ENCODE results near the gene METTL26.

METTL26 gene

DNA sequence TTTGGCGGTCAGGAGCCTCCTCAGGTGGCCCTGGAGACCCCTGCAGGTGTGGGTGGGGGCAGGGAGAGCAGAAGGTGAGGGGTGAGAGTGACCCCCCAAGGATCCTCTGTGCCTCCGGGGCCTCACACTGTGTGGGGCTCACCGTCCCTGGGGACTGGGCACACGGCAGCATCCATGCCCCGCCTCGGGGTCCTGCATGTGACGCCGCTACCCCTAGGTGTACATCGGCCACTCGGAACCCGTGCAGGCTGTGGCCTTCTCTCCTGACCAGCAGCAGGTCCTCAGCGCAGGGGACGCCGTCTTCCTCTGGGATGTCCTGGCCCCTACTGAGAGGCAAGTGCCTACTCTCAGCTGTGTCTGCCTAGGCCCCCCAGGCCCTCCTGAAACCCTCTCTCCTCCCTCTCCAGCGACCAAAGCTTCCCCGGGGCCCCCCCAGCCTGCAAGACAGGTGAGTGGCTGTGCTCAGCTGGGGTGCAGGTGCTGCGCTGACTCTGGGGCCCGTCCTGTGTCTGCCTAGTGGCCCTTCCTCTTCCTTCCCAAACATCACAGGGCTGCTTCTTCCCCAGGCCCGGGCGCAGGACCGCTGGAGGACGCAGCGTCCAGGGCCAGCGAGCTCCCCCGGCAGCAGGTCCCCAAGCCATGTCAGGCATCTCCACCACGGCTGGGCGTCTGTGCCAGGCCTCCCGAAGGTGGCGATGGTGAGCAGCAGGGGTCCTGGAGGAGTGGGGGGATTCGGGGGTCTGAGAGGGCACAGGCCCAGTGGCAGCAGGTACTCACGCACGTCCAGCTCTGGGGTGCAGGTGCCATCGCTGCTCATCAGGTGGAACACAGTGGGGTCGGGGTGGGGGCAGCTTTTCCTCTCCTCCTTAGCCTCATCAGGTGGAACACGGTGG, 22.8 kb upstream of the METTL26 start:
- no peak for DNase-seq

DNA sequence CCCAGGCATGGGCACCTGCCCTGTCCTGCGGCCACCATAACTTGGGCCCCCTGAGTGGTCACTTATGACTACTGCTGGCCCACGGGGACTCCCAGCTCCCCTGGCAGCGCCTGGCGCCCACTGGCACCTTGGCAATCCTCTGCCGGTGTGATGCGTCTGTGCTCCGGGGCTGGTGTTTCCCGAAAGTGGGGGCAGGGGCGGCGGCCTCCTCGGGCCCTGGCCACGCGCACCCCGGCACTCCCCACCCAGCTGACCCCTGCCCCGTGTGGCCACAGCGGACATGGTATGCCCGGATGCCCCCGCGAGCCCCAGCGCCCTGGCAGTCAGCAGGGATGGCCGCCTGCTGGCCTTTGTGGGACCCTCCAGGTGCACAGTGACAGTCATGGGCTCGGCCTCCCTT, 21.4 kb upstream of the METTL26 start:
- DNase-seq, result no peak

DNA sequence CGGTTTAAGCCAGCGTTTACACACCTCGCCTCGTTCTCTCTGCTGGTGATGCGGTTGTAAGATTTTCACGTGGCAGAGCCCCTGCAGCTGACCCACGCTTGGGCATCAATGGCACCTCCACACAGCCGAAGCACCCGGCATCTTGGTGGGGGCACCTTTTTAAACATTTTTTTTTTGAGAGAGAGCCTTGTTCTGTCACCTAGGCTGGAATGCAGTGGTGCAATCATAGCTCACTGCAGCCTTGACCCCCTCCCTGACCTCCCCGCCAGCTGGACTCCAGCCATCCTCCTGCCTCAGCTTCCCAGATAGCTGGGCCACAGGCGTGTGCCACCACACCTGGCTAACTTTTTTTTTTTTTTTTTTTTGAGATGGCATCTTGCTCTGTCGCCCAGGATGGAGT, 17.9 kb upstream of the METTL26 start:
- DNase-seq, result no peak

DNA sequence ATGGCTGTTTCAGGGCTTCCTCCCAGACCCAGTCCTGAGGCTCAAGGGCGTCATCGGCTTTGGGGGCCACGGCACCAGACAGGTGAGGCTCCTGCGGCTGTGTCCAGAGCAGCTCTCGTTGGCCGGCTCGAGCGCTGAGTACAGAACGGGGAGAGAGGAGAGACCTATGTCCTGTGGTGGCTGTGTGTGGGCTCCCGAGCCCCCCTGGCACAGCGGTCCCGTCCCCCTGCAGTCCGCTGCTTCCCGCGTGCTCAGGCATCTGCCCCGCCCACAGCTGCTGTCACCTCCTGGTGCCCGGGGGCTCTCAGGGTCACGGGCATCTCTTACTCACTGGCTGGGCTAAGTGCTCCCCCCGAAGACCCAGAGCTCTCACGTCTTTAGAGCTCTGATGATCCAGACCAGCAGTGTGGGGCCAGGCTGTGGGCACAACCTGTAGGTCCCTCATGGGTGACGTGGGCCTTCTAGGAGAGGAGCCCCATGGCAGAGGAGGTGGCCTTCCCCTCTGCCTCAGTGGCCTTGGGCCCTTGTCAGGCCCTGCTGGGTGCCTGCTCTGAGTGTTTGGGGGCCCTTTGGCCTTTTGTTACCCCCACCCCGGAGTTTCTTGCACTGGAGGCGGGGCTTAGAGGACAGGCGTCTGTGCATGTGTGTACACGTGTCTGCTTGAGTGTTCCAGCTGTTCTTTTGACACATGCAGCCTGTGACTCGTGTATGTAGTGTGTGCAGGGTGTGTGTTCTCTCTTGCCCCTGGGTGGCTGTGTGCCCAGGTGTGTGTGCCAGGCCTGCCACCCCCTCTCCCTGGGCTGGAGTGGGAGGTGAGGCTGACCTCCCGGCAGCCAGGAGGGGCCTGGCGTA, 16.6 kb upstream of the METTL26 start:
- no peak for DNase-seq

DNA sequence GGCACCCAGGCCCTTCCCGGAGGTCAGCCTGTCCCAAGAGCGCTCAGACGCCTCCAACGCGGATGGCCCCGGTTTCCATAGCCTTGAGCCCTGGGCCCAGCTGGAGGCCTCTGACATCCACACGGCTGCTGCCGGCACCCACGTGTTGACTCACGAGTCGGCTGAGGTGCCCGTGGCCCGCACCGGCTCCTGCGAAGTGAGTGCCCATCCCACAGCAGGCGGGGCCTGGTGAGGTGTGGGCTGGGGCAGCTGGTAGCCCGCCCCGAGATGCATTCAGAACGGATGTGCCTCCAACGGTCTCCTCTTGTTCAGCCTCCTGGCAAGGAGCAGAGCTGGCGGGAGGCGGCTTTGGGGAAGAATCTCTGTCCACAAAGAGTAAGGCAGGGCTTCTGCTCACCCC, 15.7 kb upstream of the METTL26 start:
- no peak for DNase-seq

DNA sequence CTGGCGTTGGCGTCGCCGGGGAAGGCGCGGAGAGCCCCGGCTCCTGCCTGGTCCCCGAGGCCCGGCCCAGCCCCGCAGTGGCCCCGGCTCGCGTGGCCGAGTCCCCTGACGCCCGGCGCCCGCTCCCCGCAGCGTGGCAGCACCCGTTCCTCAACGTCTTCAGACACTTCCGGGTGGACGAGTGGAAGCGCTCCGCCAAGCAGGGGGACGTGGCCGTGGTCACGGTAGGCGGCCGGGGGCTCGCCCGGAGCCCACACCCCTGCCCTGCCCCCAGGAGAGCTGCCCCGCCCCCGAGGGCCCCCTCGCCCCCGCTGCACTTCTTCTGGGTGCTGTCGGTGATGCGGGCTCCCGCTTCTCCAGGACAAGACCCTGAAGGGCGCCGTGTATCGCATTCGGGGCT, 13.5 kb upstream of the METTL26 start:
- peak in 1 of 2 donors; percentile 44 for DNase-seq

DNA sequence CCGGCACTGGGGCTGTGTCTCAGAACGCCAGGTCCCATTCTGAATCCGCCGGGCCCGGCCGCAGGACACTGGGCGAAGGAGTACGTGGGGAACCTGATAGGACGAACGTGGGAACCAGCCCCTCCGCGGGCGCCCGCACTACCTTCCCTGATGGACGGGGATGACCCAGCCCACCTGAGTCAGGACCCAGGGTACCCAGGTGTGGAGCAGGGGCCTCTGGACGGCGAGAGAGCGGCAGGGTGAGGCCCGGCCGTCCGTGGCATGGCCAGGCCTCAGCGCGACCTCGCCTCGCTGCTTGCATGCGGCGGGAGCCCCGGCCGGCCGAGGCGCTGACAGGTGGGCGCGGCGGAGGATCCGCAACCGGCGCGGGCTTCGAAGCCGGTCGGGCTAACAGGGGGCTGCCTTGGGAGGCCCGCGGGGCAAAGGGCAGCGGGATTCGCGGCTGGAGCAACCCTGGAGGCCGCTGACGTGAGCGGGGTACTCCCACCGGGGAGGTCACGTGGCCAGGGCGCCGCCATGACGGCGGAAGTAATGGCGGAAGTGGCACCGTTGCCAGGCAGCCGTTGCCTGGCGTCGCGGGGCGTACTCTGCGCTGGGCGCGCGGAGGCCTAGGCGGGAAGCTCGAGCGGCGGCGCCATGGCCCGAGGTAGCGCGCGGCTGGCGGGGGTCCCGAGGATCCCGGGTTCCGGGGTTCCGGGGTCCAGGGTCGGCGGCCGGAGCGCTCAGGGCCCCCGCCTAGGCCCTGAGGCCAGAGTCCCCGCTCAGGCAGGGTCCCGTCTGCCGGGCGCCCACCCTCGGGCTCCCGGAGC, 12.9 kb upstream of the METTL26 start, which contains the start of gene WDR90:
Gene WDR90, plus strand, starts transcription at position 585 of the 809 bp plus-strand sequence. Its CDS starts 52 bp downstream, at position 637.
- DNase-seq, result peak; percentile 95 to 96

DNA sequence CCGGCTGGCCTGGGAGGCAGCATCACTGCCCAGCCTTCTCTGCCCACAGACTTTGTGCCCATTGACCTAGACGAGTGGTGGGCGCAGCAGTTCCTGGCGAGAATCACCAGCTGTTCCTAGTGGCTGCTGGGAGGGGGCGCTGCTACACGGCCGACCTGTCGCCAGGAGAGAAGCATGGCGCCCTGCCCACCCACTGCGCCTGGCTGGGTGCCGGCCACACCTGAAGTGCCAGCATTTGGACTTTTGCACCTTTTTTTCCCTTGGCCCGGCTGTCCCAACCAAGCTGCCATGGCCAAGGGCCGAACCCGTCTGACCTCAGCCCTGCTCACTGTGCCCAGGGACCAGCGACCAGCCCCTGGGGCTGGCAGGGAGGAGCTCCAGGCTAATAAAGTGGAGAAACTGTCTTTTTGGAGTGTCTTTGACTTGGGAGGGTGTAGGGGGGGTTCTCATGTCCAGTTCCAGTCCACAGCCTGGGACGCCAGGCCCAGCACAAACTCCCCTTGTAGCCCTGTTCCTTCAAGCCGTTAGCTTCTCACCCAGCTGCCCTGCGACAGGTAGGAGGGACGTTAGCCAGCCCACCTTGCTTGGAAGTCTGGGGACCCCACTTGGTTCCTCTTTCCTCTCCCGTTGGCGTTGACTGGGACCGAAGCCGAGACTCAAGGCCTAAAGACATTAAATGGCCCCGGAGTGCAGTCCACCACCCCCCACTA, 12.1 kb upstream of the METTL26 start:
- DNase-seq, result peak; percentile 61 to 71

DNA sequence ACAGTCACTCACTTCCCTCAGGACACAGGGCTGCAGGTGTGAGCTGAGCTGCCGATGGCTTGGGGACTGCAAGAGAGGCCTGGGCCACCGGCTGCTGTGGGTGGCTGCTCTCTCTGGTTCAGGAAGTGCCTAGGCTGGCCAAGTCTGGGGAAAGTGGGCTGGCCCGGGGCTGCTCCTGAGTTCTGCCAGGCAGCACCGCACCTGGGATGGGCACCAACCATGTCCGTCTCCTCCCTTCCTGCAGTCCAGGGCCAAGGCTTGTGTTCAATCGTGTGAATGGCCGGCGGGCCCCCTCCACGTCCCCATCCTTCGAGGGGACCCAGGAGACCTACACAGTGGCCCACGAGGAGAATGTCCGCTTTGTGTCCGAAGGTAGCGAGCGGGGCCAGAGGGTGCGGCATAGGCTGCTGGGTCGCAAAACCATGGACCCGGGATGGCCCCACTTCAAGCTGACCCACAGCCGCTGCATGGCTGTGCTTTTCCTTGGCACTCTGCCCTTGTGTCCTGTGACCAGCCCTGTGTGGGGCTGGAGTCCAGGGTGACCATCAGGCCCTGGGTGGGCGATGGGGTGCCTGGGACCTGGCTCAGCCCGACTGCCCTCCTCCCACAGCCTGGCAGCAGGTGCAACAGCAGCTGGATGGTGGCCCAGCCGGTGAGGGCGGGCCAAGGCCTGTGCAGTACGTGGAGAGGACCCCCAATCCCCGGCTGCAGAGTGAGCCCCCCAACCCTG, 11.2 kb upstream of the METTL26 start:
- no peak for DNase-seq

DNA sequence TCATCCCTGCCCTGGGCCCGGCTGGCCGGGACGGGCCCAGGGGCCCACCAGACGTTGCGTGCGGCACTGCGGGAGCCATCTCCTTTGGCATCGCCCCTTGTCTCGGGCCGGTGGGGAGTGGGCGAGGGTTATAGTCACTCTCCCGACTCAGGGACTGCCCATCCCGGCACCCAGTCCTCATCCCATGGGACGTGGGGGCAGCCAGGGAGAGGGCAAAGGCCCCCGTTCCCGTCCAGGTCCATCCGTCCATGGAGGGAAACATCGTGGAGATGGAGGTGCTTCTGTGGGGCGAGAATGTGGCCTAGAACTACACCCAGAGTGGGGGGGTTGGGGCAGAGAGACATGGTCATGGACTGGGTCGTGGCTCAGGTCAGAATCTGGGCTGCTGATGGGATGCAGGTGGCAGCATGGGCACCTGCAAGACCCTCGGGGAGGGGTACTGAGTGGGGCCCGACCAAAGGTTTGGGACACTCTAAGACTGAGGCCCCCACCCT, 10.6 kb upstream of the METTL26 start:
- DNase-seq, result no peak

DNA sequence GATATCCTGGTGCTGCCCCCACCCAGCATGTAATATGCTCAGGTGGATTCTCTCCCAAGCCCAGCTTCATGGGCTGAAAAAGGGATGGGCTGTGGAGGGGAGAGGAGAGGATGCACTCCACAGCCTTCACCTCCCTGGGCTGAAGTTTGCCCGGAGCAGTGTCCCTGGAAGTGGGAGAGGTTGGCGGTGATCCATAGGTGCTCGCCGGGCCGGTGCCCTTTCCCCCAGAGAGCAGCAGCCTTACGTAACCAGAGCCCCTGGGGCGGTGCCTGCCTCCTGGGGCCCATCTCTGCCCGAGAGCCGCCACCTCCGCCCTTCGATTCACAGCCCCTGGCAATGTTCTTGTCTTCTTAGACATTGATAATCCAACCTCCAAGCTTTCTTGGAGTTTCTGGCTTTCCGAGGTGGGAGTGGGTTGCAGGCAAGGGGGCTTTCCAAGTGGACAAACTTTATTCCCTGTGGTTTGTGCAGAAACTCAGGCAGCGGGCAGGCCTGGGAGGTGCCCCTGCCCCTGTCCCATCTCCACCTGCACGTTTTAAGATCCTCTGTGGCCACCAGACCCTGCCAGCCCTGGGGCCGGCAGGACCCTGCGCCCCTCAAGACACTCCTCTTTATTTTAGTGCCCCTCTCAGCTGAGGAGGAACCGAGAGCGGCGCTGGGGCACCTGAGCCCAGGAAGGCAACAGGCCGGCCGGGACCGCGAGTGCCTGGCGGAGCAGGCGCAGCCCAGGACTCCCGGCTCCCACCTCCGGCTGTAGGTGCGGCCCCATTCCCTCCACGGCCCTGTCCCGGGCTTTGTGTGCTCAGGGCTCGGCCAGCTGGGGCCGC, 10.0 kb upstream of the METTL26 start:
- no peak for DNase-seq

DNA sequence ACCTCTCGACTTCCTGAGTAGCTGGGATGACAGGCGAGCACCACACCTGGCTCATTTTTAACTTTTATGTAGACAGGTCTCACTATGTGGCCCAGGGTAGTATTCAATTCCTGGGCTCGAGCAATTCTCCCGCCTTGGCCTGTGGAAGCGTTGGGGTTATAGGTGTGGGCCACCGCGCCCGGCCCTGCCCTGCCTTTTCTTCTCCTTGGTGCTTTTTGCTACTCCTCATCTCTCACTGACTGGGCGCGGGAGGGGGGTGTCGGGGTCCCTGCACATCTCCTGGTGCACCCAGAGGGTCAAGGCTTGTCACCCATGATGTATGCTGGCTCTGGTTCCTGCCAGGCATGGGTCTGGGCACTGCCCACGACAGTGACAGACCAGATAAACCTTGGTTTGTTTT, 8.5 kb upstream of the METTL26 start:
- no peak for DNase-seq

DNA sequence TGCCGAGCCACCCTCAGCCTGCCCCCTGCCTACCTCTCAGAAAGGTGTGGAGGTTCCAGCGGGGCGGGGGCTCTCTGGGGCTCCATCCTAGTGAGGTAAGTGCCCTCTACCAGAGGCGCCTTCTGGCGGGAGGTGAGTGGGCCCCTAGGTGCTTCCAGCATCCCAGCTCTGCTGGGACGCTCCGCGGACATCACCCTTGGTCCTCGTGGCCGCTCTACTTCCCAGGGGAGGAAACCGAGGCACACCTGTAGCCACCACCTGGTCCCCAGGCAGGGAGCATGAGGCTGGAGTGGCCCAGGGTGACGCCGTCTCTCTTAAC, 6.9 kb upstream of the METTL26 start:
- DNase-seq, result no peak

DNA sequence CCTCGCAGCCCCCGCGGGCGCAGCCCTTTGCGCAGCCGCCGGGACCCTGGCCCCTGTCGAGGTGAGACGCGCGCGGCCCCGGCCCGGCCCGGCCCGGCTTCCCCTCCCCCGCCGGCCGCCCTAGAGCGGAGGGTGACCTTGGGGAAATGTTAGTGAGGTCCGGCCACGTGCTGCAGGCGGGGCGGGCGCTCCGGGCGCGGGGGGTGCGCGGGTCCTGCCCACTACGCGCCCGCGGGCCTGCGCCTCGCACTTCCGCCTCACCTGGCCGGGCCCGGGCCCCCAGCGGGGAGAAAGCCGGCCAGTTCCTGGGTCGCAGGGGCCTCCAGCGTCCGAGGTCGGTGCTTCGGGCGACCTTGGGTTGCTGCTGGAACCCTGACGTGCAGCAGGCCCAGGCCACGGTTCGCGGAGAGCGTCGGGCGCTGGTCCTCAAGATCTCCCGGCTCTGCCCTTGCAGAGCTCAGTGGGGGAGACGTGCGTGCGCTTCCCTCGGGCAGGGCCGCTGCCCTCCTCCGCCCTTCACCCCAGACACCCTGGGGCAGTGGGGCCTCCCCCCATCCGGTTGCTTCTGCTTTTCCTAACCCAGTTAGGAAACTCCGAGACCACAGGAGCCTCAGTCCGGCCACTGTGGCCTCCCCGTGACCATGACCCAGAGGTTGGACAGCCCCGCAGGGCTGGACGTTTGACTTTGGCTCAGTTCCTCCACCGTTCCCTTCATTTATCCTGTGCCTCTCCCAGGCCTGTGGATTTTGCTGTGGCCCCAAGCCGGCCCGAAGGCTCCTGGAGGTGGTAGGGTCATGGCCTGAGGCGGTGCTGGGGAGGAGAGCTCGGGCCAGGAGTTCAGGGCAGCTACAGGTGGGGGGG, 6.3 kb upstream of the METTL26 start:
- DNase-seq, result peak; percentile 48 to 62

DNA sequence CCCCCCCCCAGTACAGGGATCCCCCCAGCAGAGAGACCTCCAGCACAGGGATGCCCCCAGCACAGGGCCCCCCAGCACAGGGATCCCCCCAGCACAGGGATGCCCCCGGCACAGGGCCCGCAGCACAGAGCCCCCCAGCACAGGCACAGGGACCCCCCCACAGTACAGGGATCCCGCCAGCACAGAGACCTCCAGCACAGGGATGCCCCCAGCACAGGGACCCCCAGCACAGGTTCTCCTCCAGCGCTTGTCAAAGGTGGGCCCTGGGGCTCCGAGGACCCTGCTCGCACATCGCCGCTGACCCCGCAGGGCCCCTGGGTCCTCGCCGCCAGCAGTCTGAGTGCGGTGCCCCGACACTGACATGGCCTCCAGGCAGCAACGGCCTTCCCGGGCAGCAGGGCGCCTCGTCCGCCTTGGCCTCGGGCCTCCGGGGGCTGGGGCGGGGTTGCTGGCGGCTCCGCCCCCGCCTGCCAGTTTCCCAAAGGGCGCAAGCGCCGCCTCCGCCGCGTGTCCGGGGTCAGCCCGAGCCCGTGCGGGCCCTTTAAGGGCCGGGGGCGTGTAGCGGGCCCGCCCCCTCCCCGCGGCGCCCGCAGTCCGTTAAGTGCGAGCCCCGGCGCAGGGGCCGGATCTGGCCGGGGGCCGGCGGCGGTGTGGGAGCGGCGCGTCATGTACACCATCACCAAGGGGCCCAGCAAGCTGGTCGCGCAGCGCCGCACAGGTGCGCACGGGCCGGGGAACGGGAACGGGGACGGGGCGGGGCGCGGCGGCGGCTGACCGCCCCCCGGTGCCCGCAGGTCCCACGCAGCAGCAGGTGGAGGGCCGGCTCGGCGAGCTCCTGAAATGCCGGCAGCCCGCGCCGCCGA, 5.5 kb upstream of the METTL26 start, which contains the start of gene MCRIP2:
Gene MCRIP2, plus strand, starts transcription at position 503 of the 863 bp plus-strand sequence. Its CDS starts 164 bp downstream, at position 667.
- peak; percentile 71 to 88 for DNase-seq

DNA sequence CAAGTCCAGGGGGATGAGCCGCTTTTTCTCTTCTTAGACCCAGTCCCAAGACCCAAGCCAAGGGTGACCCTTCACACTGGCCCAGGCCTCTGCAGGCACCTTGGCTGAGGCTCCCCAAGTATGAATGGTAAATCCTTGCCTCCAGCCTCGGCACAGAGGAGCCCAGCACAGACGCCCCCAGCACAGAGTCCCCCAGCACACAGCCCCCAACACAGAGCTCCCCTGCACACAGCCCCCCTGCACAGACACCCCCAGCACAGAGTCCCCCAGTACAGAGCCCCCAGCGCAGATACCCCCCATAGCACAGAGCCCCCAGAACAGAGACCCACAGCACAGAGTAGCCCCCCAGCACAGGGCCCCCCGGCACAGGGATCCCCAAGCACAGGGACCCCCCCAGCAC, 4.5 kb upstream of the METTL26 start:
- DNase-seq, result no peak

DNA sequence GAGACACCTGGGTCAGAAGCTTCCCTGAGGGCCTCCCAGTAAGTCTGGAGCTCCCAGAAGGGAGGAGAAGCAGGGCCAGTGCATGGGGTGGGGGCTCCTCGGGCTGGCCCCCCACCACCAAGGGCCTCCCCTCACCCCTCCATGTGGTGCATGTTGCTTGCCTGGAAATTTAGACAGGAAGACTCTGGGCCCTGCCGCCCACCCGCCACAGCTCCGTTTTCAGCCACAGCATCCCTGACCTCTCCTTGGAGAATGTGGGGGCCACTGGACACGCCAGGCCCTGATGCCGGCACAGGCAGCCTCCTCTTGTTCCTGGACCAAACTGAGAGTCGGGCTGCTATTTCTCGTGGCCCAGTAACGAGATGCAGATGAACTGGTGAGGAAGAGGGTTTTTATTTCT, 2.7 kb upstream of the METTL26 start:
- no peak for DNase-seq

DNA sequence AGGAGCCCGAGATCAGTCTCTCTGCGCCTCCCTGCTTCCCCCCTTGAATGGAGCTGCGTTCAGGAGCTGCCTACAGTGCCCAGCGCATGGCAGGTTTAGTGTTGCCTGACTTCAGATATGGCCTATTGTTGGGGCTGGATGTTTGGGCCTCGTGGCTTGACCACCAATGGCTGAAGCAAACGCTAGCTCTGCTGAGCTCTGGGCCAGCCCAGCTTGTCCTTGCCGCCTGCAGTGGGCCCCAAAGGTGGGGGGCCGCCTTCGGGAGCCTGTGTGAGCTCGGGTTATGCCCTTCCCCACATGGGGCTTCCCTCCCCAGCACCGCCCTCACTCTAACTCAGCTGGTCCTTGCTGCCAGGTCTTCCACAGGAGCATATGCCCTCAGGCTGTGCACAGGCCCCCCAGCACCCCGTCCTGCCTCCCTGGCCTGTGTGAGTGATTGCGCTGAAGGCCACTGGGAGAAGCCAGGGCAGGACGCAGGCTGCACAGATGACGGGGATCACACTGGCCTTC, 2.0 kb upstream of the METTL26 start:
- no peak for DNase-seq

All from stimulated activated CD4-positive, alpha-beta T cell treated with anti-CD3 and anti-CD28 coated beads, Interleukin-2, amount 100 ng/mL, for 24 hours (primary cell).